OCI-LY1 (cell line): ENCODE data around the gene GABRB3.

Experiments
- EZH2 ChIP-seq: fragments of 200-600 bp; sonication (generic), shearing (Covaris generic); IDR thresholded peaks from 2 replicates; pipeline ENCODE4 v1.8.0; 2017; ENCODE audit warnings: borderline replicate concordance, mixed run types, mild to moderate bottlenecking, antibody characterized with exemption, low read length, moderate library complexity, mixed read lengths
- TF ChIP-seq, protein P1 (sequence below): fragments of 200-600 bp; sonication (generic), shearing (Covaris generic); IDR thresholded peaks from 2 replicates; pipeline ENCODE4 v1.5.1; 2017; ENCODE audit warnings: mild to moderate bottlenecking, antibody characterized with exemption, low read length, moderate library complexity, mixed read lengths

DNA sequence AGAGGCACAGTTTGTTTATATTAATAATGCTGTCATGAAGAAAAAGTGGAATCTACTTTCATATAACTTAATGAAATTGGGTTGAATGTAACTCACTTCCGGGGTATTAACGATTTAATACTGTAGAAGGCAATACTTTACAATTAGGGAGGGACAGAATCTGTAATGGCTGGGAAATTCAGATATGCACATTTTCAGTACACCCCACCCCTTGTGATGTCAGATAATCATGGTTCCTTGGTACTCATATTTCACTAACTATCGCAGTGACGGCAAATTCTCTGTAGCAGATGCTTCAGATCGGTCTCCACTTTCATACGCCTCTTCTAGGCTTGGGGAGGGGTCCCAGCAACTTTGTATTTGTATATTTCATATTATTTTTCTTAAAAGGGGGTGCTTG lies 207.3 kb downstream of the GABRB3 start:
- TF ChIP-seq, protein P1, sequence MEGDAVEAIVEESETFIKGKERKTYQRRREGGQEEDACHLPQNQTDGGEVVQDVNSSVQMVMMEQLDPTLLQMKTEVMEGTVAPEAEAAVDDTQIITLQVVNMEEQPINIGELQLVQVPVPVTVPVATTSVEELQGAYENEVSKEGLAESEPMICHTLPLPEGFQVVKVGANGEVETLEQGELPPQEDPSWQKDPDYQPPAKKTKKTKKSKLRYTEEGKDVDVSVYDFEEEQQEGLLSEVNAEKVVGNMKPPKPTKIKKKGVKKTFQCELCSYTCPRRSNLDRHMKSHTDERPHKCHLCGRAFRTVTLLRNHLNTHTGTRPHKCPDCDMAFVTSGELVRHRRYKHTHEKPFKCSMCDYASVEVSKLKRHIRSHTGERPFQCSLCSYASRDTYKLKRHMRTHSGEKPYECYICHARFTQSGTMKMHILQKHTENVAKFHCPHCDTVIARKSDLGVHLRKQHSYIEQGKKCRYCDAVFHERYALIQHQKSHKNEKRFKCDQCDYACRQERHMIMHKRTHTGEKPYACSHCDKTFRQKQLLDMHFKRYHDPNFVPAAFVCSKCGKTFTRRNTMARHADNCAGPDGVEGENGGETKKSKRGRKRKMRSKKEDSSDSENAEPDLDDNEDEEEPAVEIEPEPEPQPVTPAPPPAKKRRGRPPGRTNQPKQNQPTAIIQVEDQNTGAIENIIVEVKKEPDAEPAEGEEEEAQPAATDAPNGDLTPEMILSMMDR, result no peak
- TF ChIP-seq EZH2, result no peak
